Hematopoietic multipotent progenitor cell treated with erythropoietin and hydrocortisone succinate and interleukin-3 and kit ligand, for 8 days (in vitro differentiated cells): ENCODE data around the gene FAM89B.
"Not testable (repeated sequence)": the region's sequence is repeated elsewhere in the genome, so short reads cannot be mapped to it uniquely, and the experiment has no call there.

ENCODE experiments used
- DNase-seq: peaks from one replicate; pipeline ENCODE4 v3.0.0-alpha.2; 2015

FAM89B gene

GRCh38 chr11:65572356-65573051 is at the start of gene FAM89B:
FAM89B (plus strand) TSS chr11:65572538; CDS start chr11:65572670, 132 bp downstream.
- DNase-seq, result peak; percentile 93

DNA sequence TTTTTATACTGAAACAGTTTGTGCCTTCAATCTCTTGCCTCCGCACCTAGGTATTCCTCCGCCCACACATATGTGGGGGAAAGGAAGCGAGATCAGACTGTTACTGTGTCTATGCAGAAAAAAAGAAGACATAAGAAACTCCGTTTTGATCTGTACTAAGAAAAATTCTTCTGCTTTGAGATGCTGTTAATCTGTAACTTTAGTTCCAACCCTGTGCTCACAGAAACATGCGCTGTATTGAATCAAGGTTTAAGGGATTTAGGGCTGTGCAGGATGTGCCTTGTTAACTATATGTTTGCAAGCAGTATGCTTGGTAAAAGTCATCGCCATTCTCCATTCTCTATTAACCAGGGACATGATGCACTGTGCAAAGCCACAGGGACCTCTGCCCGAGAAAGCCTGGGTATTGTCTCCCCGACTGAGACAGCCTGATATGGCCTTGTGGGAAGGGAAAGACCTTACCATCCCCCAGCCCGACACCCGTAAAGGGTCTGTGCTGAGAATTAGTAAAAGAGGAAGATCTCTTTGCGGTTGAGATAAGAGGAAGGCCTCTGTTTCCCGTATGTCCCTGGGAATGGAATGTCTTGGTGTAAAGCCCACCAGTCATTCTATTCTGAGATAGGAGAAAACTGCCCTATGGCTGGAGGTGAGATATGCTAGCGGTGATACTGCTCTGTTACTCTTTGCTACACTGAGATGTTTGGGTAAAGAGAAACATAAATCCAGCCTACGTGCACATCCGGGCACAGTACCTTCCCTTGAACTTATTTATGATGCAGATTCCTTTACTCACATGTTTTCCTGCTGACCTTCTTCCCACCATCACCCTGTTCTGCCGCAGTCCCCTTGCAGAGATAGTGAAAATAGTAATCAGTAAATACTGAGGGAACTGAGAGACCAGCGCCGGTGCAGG is 49.4 kb upstream of the FAM89B start:
- peak; percentile 75 for DNase-seq

DNA sequence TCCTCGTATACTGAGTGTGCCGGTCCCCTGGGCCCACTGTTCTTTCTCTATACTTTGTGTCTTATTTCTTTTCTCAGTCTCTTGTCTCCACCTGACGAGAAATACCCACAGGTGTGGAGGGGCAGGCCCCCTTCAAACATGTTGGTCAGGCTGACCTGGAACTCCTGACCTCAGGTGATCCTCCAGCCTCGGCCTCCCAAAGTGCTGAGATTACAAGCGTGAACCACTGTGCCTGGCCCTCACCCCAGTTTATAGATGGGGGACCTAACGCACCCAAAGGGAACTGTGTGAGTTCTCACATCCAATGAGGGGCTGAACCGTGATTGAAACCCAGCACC is 48.7 kb upstream of the FAM89B start:
- not testable (repeated sequence) for DNase-seq

- DNase-seq, result no peak
Measured at GRCh38 chr11:65524014-65524740, 48.2 kb upstream of the FAM89B start.

GRCh38 chr11:65524741-65525545 is 47.4 kb upstream of the FAM89B start, which contains the start of gene SCYL1:
SCYL1 (plus strand) TSS chr11:65525083; CDS start chr11:65525154, 71 bp downstream.
- DNase-seq, result peak; percentile 61

GRCh38 chr11:65525546-65526480 is 46.5 kb upstream of the FAM89B start:
- DNase-seq, result no peak

DNA sequence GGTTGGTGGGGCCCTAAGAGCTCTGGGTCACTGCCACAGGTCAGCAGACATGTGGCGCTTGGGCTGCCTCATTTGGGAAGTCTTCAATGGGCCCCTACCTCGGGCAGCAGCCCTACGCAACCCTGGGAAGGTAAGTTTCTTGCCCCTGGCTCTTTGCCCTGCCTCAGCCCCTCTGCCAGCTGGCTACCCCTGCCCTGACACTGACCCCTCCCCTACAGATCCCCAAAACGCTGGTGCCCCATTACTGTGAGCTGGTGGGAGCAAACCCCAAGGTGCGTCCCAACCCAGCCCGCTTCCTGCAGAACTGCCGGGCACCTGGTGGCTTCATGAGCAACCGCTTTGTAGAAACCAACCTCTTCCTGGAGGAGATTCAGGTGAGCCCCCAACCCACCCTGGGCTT is 45.6 kb upstream of the FAM89B start:
- DNase-seq, result no peak

DNA sequence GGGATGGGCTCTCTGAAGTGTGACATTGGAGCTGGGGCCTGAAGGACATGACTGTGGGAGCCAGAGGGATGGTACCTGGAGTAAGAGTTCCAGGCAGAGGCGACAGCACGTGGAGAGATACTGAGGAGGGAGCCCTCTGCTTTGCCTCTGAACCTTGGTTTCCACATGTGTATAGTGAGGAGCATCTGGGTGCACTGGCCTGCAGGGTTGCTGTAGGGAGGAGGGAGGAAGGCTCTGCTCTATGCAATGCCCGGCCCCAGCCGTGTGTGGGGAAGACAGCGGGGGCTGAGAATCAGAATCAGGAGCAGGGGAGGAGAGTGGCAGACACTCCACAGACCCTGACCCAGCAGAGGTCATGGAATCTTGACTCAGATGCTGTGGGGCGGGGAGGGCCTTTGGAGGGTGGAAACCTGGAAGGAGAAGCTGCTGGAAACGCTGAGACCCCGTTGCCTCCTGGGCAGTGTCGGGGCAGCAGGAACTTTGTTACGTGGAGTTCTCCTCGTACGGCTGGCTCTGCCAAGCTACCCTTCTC is 43.5 kb upstream of the FAM89B start:
- DNase-seq, result no peak

DNA sequence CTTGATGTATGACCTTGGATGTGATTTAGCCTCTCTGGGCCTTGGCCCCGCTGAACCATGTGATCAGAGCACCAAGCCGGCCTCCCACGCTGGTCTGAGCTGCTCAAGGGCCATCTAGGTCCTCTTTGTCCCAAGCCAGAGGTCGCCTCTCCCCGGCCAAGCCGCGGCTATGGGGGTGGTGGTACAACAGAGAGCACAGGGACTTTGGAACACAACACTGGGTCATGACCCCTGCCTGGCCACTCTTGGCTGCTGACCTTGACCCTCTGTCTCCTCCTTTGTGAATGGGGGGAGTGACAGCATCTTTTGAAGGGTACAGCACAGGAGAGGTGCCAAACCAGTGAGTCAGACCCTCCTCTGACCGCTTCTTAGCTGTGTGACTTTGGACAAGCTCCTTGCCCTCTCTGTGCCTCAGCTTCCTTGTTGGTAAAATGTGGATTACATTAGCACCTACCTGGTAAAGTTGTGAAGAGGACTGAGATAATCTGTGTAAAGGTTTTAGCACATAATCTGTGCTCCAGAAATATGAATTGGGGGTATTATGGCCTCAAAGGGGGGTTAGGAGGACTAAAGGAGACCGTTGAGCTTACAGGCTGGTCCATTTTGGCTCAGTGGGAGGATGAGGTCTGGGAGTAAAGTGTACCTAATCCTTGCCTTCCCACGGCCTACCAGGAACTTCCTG is 42.7 kb upstream of the FAM89B start:
- no peak for DNase-seq

DNA sequence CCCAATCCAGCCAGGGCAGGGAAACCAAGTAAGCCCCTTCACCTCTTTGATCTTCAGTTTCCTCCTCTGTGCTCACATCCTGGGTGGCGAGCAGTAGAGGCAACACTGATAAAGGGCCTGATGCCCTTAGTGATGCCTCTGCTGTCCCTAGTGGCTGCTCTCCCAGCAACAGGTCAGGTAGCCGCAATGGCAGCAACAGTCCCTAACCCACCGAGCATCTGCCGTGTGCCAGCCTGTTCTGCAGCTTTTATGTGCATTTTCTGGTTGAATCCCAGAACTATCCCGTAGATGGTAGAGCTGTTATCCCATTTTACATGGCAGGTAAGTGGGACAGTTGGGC is 42.2 kb upstream of the FAM89B start:
- DNase-seq, result peak; percentile 51

DNA sequence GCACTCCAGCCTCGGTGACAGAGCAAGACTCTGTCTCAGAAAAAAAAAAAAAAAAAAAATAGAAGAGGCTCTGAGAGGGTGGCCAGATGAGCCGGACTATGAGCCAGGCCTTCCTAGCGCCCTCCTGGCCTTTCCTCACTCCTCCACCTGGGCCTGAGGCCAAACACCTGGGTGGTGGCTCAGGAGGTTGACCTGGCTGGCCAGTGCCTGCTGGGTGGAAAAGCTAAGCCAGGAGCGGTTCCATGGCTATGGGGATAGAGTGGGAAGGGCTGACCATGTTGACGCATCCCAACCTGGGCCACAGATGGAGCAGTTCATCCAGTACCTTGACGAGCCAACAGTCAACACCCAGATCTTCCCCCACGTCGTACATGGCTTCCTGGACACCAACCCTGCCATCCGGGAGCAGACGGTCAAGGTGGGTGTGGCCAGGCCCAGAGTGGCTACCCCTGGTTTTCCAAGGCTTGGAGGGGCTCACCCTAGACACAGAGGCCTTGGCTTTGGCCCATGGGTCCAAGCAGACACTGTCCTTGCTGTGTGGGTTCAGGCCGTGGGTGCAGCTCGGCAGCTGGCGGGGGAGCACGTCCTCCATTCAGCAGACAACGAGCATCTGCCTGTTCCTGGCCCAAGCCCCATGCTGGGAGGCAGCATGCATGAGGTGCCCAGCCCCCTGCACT is 39.8 kb upstream of the FAM89B start:
- no peak for DNase-seq

GRCh38 chr11:65535102-65535501 is 37.2 kb upstream of the FAM89B start:
- DNase-seq, result no peak

DNA sequence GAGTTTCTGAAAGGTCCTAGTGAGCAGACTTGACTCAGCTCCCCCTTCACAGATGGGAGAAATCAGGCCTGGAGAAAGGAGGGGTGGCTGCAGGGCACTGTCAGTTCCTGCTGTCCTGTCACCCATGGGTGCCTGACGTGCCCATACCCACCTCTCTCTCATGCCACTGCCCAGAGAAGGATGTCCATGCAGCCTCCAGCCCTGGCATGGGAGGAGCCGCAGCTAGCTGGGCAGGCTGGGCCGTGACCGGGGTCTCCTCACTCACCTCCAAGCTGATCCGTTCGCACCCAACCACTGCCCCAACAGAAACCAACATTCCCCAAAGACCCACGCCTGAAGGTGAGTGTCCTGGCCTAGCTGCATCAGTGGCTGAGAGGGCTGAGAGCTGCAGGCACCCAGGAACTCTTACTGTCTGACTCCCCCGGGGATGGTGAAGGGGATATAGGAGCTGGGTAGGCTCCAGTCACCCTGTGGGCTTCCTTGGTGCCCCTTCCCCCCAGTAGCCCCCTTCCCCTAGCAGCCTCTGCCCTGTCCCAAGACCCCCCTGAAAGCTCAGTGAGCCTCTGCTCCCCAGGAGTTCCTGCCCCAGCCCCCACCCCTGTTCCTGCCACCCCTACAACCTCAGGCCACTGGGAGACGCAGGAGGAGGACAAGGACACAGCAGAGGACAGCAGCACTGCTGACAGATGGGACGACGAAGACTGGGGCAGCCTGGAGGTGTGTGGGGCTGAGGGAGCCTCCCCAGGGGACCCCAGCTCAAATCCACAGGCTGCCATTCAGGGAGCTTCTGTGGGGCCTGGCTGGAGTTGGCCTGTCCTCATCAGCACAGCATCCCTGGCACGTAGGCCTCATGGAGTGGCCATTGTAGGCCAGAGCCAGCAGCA is 35.7 kb upstream of the FAM89B start:
- no peak for DNase-seq

GRCh38 chr11:65537296-65537597 is 35.1 kb upstream of the FAM89B start:
- DNase-seq, result no peak

DNA sequence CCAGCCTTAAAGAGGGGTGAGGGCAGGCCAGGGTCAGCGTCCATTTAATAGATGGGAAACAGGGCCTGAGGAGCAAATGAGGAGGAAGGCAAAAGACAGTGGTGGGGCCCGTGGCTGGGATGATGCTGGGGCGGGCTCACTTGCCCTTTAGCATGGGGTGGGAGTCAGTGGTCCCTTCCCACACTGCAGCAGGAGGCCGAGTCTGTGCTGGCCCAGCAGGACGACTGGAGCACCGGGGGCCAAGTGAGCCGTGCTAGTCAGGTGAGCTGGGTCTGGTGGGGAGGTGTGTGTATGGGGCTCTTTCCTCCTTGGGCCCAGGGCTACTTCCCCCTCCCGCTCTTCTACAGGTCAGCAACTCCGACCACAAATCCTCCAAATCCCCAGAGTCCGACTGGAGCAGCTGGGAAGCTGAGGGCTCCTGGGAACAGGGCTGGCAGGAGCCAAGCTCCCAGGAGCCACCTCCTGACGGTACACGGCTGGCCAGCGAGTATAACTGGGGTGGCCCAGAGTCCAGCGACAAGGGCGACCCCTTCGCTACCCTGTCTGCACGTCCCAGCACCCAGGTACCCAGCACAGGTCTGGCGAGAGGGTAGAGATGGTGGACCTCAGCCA is 34.6 kb upstream of the FAM89B start:
- DNase-seq, result no peak

- no peak for DNase-seq
Measured at GRCh38 chr11:65538232-65538914, 34.0 kb upstream of the FAM89B start.

GRCh38 chr11:65538915-65539743 is 33.2 kb upstream of the FAM89B start:
- DNase-seq, result no peak
